SU-DHL-6 (cell line): ENCODE data around the gene EPC2.

ENCODE experiments used
- H2AFZ ChIP-seq: fragments of 200-600 bp; sonication (generic); 2 replicates; pipeline ENCODE4 v1.6.1; 2014; ENCODE audit warnings: low read depth, mild to moderate bottlenecking, moderate library complexity, mixed read lengths, antibody characterized with exemption, low read length; ENCODE audit not compliant: severe bottlenecking
- H3F3A ChIP-seq: fragments of 200-600 bp; shearing (Covaris generic); 2 replicates; pipeline ENCODE4 v1.6.0; 2016; ENCODE audit warnings: antibody characterized with exemption, mild to moderate bottlenecking; ENCODE audit not compliant: insufficient read depth
- H3K27ac ChIP-seq: fragments of 200-600 bp; sonication (generic); 2 replicates; pipeline ENCODE4 v1.5.1; 2016; ENCODE audit warnings: low read depth, mild to moderate bottlenecking, low read length, moderate library complexity, mixed read lengths
- H3K27me3 ChIP-seq: fragments of 200-600 bp; sonication (generic), shearing (Covaris generic); 2 replicates; pipeline ENCODE4 v1.6.0; 2014; ENCODE audit warnings: mild to moderate bottlenecking, low read length
- H3K36me3 ChIP-seq: fragments of 200-600 bp; sonication (generic); 2 replicates; pipeline ENCODE4 v1.6.1; 2014; ENCODE audit warnings: mild to moderate bottlenecking, low read length, mixed read lengths
- H3K4me2 ChIP-seq: fragments of 300-600, 200-600 bp; shearing (Covaris generic), sonication (generic); 2 replicates; pipeline ENCODE4 v1.6.0; 2014; ENCODE audit warnings: low read length, low read depth, mild to moderate bottlenecking; ENCODE audit not compliant: poor library complexity, severe bottlenecking
- H3K4me3 ChIP-seq: fragments of 200-600 bp; sonication (generic); 2 replicates; pipeline ENCODE4 v1.5.1; 2014; ENCODE audit warnings: antibody characterized with exemption, low read length, mild to moderate bottlenecking, mixed read lengths; ENCODE audit not compliant: insufficient read depth, poor library complexity, severe bottlenecking
- H3K79me2 ChIP-seq: fragments of 200-600 bp; sonication (generic); 2 replicates; pipeline ENCODE4 v1.6.1; 2014; ENCODE audit warnings: mild to moderate bottlenecking, low read length, moderate library complexity; ENCODE audit not compliant: insufficient read depth
- H3K9ac ChIP-seq: fragments of 200-600 bp; sonication (generic); 2 replicates; pipeline ENCODE4 v1.7.0; 2014; ENCODE audit warnings: mild to moderate bottlenecking, low read length
- H3K9me2 ChIP-seq: fragments of 200-600 bp; sonication (generic); replicated peaks from 2 replicates; pipeline ENCODE4 v1.6.1; 2014; ENCODE audit warnings: low read length; ENCODE audit not compliant: insufficient read depth
- H3K9me3 ChIP-seq: fragments of 200-600 bp; sonication (generic); 2 replicates; pipeline ENCODE4 v1.6.1; 2014; ENCODE audit warnings: low read length, mixed read lengths; ENCODE audit not compliant: insufficient read depth
- H4K20me1 ChIP-seq: fragments of 200-600 bp; sonication (generic); 2 replicates; pipeline ENCODE4 v1.6.1; 2014; ENCODE audit warnings: low read depth, mild to moderate bottlenecking, antibody characterized with exemption, low read length, moderate library complexity, mixed read lengths
- CTCF ChIP-seq: fragments of 200-600 bp; sonication (generic); IDR thresholded peaks from one replicate; pipeline ENCODE4 v1.5.1; 2017; ENCODE audit warnings: antibody characterized with exemption, mild to moderate bottlenecking, low read length, moderate library complexity; ENCODE audit not compliant: insufficient read depth, poor library complexity, severe bottlenecking
- EZH2phosphoT487 ChIP-seq: fragments of 200-600 bp; sonication (generic), shearing (Covaris generic); conservative IDR thresholded peaks from 2 replicates; pipeline ENCODE4 v1.6.1; 2018; ENCODE audit warnings: mild to moderate bottlenecking, antibody characterized with exemption, low read length, moderate library complexity, mixed read lengths

Gene EPC2

GRCh38 chr2:148607566-148607965 is 37.0 kb upstream of the EPC2 start:
- Histone ChIP-seq H4K20me1 (no peaks in the 10 kb centered on the region), H2AFZ (no peak overlapping the region), H3K4me2 (no peak overlapping the region), H3K9ac (no peak overlapping the region), H3K27me3 (no peaks in the 10 kb centered on the region), H3F3A (no peaks in the 10 kb centered on the region), H3K4me3 (no peak overlapping the region), H3K79me2 (no peaks in the 10 kb centered on the region), H3K27ac (no peak overlapping the region), H3K9me3 (no peaks in the 10 kb centered on the region), H3K36me3 (no peaks in the 10 kb centered on the region), H3K9me2 (no peaks in the 10 kb centered on the region)
- TF ChIP-seq EZH2phosphoT487: no peak
- TF ChIP-seq CTCF: no peak

- Histone ChIP-seq H3F3A (no peaks in the 10 kb centered on the region), H4K20me1 (no peaks in the 10 kb centered on the region), H3K27me3 (no peaks in the 10 kb centered on the region), H3K4me3 (no peak overlapping the region), H3K36me3 (no peaks in the 10 kb centered on the region), H3K9ac (no peak overlapping the region), H2AFZ (no peak overlapping the region), H3K9me3 (no peaks in the 10 kb centered on the region), H3K4me2 (no peak overlapping the region), H3K79me2 (no peaks in the 10 kb centered on the region), H3K9me2 (no peaks in the 10 kb centered on the region), H3K27ac (no peak overlapping the region)
- TF ChIP-seq EZH2phosphoT487: no peak
- TF ChIP-seq CTCF: no peak
Measured at GRCh38 chr2:148613231-148614013, 31.1 kb upstream of the EPC2 start.

- Histone ChIP-seq H3K79me2 (no peaks in the 10 kb centered on the region), H3K9me2 (no peaks in the 10 kb centered on the region), H3K27me3 (no peaks in the 10 kb centered on the region), H4K20me1 (no peaks in the 10 kb centered on the region), H3K4me3 (no peak overlapping the region), H3K36me3 (no peaks in the 10 kb centered on the region), H2AFZ (peak overlapping the region; percentile 17), H3K4me2 (peak overlapping the region; percentile 14), H3K9ac (no peak overlapping the region), H3F3A (no peaks in the 10 kb centered on the region), H3K27ac (no peak overlapping the region), H3K9me3 (no peaks in the 10 kb centered on the region)
- no peak for TF ChIP-seq EZH2phosphoT487
- no peak for TF ChIP-seq CTCF
Measured at GRCh38 chr2:148614014-148614321, 30.6 kb upstream of the EPC2 start.
